Peyer's patch (tissue), 4 donors: ENCODE measurements around the gene KRT13. TPM values are rescaled to one million over a fixed set of nuclear protein-coding genes. Genes with fewer than 3 reads are reported as not detected.

Experiments
- DNase-seq, 3 donors: peaks; one replicate each; pipeline ENCODE4 v3.0.0-alpha.2; 2017 to 2019
- H3K27ac ChIP-seq, 4 donors: fragments of 200-600 bp; sonication (generic); one replicate each; pipeline ENCODE4 v1.5.1; 2016 to 2019
- H3K27me3 ChIP-seq, 2 donors: fragments of 200-600 bp; sonication (generic); one replicate each; pipeline ENCODE4 v1.5.1; 2019
- H3K36me3 ChIP-seq, 3 donors: fragments of 200-600 bp; sonication (generic); one replicate each; pipeline ENCODE4 v1.5.1; 2016 to 2019
- H3K4me1 ChIP-seq, 4 donors: fragments of 200-600 bp; sonication (generic); one replicate each; pipeline ENCODE4 v1.5.1; 2016 to 2019
- H3K4me3 ChIP-seq, 4 donors: fragments of 200-600 bp; sonication (generic); 1 replicate in 3 of 4; 2 replicates in 1 of 4; pipeline ENCODE4 v1.5.1; 2016 to 2019; ENCODE audit warnings: mild to moderate bottlenecking in 1 of 4
- H3K9me3 ChIP-seq, 4 donors: fragments of 200-600 bp; sonication (generic); one replicate each; pipeline ENCODE4 v1.5.1; 2016 to 2019; ENCODE audit warnings: mild to moderate bottlenecking in 1 of 4
- POLR2A ChIP-seq, 2 donors: fragments of 450-650 bp; IDR thresholded peaks; one replicate each; pipeline ENCODE4 v1.5.1; 2017; ENCODE audit warnings: antibody characterized with exemption in 2 of 2, mild to moderate bottlenecking in 2 of 2, moderate library complexity in 2 of 2
- total RNA-seq, 4 donors: library from RNA; depleted of rRNA; stranded (reverse); fragments of >200 nt; gene quantifications; one replicate each; pipeline ENCODE4 v1.1.0, GENCODE V29; 2016
- TF ChIP-seq, protein P1 (sequence below), 6 experiments: fragments of 450-650 bp in 4 of 6; fragments of 200-600 bp in 2 of 6; sonication (generic) in 1 of 6; IDR thresholded peaks; one replicate each; pipeline ENCODE4 v1.5.1; 2017 to 2019; ENCODE audit warnings: antibody characterized with exemption in 6 of 6, mild to moderate bottlenecking in 3 of 6, moderate library complexity in 1 of 6

Gene KRT13
- total RNA-seq, 4 donors from 2014 or later, result 2.5 TPM; not detected in 3

DNA sequence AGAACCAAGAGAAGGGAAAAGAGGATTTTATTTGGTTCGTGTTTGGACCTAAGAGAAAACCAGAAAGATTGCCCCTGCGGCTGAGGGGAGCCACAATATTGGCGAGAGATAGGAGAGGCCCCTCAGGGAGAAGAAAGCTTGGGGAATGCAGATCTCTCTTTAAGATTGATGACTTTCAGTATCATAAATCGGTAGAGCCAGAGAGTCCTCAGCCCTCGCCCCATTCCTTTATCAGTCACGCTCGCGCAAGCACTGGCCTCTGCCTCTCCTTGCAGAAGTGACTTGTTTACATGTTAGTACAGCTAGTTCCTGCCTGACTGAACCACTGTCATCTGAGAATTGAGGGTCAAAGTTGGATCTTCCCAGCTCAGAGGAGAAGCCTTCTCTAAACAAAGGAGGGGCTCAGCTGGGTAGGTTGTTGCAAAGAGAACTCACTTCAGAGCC lies 44.2 kb upstream of the KRT13 start:
- H3K4me3 ChIP-seq, result peak overlapping the region in 1 of 4 donors; percentile 35
- TF ChIP-seq, protein P1, sequence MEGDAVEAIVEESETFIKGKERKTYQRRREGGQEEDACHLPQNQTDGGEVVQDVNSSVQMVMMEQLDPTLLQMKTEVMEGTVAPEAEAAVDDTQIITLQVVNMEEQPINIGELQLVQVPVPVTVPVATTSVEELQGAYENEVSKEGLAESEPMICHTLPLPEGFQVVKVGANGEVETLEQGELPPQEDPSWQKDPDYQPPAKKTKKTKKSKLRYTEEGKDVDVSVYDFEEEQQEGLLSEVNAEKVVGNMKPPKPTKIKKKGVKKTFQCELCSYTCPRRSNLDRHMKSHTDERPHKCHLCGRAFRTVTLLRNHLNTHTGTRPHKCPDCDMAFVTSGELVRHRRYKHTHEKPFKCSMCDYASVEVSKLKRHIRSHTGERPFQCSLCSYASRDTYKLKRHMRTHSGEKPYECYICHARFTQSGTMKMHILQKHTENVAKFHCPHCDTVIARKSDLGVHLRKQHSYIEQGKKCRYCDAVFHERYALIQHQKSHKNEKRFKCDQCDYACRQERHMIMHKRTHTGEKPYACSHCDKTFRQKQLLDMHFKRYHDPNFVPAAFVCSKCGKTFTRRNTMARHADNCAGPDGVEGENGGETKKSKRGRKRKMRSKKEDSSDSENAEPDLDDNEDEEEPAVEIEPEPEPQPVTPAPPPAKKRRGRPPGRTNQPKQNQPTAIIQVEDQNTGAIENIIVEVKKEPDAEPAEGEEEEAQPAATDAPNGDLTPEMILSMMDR (IDR thresholded peaks at IDR 0.05), result no peak
- peak; percentile 52 to 84 for TF ChIP-seq POLR2A (IDR thresholded peaks at IDR 0.05)
- H3K36me3 ChIP-seq, result no peaks in the 10 kb centered on the region
- H3K9me3 ChIP-seq, result peaks cover 0 to 3% (median 0%) of the 10 kb centered on the region in 4 donors
- DNase-seq, result peak in 2 of 3 donors; percentile 83 to 88
- H3K4me1 ChIP-seq, result peaks cover 0 to 30% (median 1%) of the 10 kb centered on the region in 4 donors
- H3K27me3 ChIP-seq, result no peaks in the 10 kb centered on the region
- peak overlapping the region in 3 of 4 donors; percentile 84 to 95 (median 95) for H3K27ac ChIP-seq

DNA sequence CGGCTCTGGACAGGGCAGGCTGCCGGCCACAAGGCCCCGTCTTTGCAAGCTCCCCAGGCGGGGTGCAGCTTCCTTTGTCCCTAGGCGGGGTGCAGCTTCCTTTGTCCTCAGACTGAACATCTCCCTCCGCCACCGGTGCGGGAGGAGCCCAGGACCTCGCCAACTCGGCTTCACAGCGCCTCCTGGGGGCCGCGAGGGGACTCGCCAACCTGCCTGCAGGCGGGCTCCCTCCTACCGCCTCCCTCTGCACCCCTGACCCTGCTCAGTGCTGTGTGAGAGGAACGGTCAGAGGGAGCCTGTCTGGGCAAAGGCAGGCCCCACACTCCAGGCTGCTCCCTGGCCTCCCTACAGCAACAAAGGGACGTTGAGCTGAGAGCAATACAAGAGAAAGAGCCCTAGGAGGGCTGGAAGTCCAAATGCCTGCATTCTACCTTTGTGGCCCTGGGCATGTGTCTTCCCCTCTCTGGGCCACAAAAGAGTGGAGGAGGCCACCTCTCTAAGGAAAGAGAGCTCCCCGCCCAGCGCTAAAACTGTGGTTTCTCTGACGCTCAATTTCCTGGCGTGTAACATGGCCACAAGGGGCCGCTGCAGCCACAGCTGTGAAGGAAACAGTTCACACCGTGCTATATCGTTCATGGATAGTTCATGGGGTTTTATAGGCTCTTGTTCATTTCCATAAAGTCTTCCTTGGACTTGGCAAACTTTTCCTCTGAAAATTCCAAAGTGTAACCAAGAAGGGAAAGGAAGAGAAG lies 43.6 kb upstream of the KRT13 start:
- H3K9me3 ChIP-seq, result peaks cover 0 to 3% (median 0%) of the 10 kb centered on the region in 4 donors
- H3K36me3 ChIP-seq, result no peaks in the 10 kb centered on the region
- peak; percentile 51 to 79 for TF ChIP-seq POLR2A (IDR thresholded peaks at IDR 0.05)
- TF ChIP-seq, protein P1 (IDR thresholded peaks at IDR 0.05), result peak; percentile 69 to 95 (median 82)
- H3K27me3 ChIP-seq, result no peaks in the 10 kb centered on the region
- peak overlapping the region in 3 of 4 donors; percentile 1 to 48 (median 35) for H3K4me3 ChIP-seq
- DNase-seq, result peak; percentile 74 to 94 (median 94)
- H3K27ac ChIP-seq, result peak overlapping the region; percentile 35 to 95 (median 90)
- H3K4me1 ChIP-seq, result peaks cover 0 to 25% (median 1%) of the 10 kb centered on the region in 4 donors

DNA sequence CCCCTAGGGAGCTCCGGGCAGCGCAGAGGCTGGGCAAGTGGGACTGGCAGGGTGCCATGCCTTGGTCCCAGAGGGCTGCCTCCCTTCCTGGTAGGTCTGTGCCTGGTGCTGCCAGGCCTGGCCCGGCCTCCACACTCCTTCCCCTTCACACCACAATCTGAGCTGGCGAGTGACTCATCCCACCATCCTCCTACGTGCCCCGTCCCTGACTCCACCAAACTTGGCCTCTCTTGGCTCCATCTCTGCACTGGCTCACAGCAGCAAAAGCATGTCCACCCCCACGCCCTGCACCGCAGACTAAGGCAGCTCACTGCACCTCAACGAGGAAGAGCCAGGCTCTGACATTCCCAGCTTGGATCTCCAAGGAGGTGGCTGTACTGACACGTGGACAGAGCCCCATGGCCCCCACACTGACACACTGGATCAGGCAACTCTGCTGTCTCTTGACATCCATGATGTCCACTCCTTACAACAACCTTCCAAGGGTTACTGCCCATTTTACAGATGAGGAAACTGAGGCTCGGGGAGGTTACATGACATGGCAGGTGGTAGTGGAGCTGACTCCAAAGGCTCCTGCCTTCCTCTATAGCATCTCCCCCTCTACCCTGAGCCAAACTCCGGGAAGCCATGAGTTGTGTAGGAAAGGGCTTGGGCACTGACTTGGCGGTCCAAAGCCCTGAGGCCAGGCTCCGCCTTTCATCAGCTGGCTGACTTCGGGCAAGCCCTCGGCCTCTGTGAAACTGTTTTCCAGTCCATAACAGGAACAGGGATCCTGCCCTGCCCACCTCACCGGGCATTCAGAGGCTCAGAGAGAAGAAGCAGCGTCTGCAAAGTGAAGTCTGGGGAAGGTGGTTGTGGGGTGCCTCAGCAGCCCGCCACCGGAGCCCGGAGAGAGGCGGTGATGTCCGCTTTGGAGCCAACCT lies 42.8 kb upstream of the KRT13 start:
- Histone ChIP-seq H3K4me1 (peaks cover 0 to 30% (median 1%) of the 10 kb centered on the region in 4 donors), H3K9me3 (peaks cover 0 to 3% (median 0%) of the 10 kb centered on the region in 4 donors), H3K27ac (peak overlapping the region; percentile 35 to 95 (median 90)), H3K4me3 (peak overlapping the region in 3 of 4 donors; percentile 1 to 48 (median 35)), H3K36me3 (no peaks in the 10 kb centered on the region), H3K27me3 (no peaks in the 10 kb centered on the region)
- DNase-seq, result peak in 2 of 3 donors; percentile 85
- TF ChIP-seq, protein P1 (IDR thresholded peaks at IDR 0.05), result no peak
- TF ChIP-seq POLR2A (IDR thresholded peaks at IDR 0.05), result peak; percentile 30 to 72

DNA sequence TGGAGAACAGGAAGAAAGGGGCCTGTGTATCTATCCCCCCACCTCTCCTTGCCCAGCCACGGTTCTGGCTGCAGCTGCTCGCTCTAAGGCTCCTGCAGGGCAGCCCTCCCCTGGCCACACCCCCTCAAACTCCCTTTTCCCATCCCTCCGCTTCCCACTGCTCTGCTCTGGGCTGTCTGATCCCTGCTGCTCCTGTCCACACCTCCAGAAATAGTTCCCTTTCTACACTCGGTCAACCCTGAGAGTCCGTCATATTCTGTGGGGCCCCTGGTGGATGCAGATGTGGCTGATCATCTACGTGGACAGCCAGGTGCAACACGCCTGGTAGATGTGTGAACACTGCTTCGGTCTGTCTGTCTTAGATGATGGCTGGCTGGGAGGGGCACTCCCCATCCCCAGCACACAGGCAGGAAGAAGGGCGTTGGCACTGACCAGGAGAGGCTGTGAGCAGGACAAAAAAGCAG lies 42.0 kb upstream of the KRT13 start:
- no peaks in the 10 kb centered on the region for H3K27me3 ChIP-seq
- no peak for DNase-seq
- TF ChIP-seq, protein P1 (IDR thresholded peaks at IDR 0.05), result no peak
- no peak for TF ChIP-seq POLR2A (IDR thresholded peaks at IDR 0.05)
- H3K36me3 ChIP-seq, result no peaks in the 10 kb centered on the region
- H3K27ac ChIP-seq, result peak overlapping the region in 3 of 4 donors; percentile 84 to 95 (median 95)
- peaks cover 0 to 3% (median 0%) of the 10 kb centered on the region in 4 donors for H3K9me3 ChIP-seq
- H3K4me3 ChIP-seq, result no peak overlapping the region
- H3K4me1 ChIP-seq, result peaks cover 0 to 36% (median 1%) of the 10 kb centered on the region in 4 donors

DNA sequence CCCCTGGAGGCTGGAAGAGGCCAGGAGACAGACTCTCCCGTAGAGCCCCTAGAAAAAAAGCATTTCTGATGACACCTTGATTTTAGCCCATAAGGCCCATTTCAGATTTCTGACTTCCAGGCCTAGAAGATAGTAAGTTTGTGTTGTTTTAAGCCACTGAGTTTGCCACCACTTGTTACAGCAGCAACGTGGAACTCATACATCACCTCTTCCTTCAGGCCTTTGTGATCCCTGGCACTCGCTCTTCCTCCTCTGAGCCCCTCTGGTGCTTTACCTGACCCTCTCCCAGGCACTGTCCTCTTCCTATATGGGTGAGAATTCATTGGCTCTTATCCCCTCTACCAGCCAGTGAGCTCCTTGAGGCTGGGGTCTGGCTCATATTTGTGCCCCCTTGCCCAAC lies 41.4 kb upstream of the KRT13 start:
- H3K27ac ChIP-seq, result peak overlapping the region in 2 of 4 donors; percentile 84 to 95
- H3K36me3 ChIP-seq, result no peaks in the 10 kb centered on the region
- H3K9me3 ChIP-seq, result peaks cover 0 to 3% (median 0%) of the 10 kb centered on the region in 4 donors
- TF ChIP-seq POLR2A (IDR thresholded peaks at IDR 0.05), result no peak
- TF ChIP-seq, protein P1 (IDR thresholded peaks at IDR 0.05), result no peak
- no peak for DNase-seq
- H3K4me1 ChIP-seq, result peaks cover 0 to 36% (median 1%) of the 10 kb centered on the region in 4 donors
- no peaks in the 10 kb centered on the region for H3K27me3 ChIP-seq
- no peak overlapping the region for H3K4me3 ChIP-seq
